HG03097 (cell line): ENCODE results near the gene COL8A2.
"Not testable (repeated sequence)": the region's sequence is repeated elsewhere in the genome, so short reads cannot be mapped to it uniquely, and the experiment has no call there.

ENCODE experiments used
- ATAC-seq: cut with Tn5 transposase; IDR thresholded peaks from one replicate; pipeline ENCODE4 v1.9.1; 2021; ENCODE audit not compliant: unreplicated experiment, low FRiP score

The COL8A2 gene

GRCh38 chr1:36125129-36125991, at the start of gene COL8A2:
COL8A2 (minus strand) TSS chr1:36125222; CDS start chr1:36100242, 24,980 bp downstream.
- no peak for ATAC-seq

GRCh38 chr1:36174713-36175112, 49.7 kb upstream of the COL8A2 start:
- ATAC-seq, result no peak

GRCh38 chr1:36172983-36173382, 48.0 kb upstream of the COL8A2 start:
- ATAC-seq, result no peak

GRCh38 chr1:36172017-36172747, 47.2 kb upstream of the COL8A2 start:
- ATAC-seq, result no peak

- ATAC-seq, result no peak
Observed at GRCh38 chr1:36170643-36171412, 45.8 kb upstream of the COL8A2 start.

DNA sequence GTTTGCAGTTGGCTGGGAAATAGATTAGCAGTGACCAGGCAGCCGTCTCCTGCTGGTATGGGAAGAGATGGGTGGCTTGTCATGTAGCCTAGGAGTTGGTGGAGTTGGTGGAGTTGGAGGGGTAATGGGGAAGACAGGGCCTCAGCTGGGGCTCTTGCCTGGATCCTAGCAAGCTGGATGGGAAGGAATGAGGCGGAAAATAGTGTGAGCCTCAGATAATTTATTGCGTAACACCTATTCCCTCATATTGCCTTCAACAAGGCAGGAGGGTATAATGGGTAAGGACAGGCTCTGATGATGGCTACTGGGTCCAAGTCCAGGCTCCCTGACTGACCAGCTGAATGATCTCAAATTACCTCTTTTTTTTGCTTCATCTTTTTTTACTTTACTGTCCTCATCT, 43.5 kb upstream of the COL8A2 start:
- no peak for ATAC-seq

GRCh38 chr1:36166938-36167905, 42.2 kb upstream of the COL8A2 start:
- no peak for ATAC-seq

DNA sequence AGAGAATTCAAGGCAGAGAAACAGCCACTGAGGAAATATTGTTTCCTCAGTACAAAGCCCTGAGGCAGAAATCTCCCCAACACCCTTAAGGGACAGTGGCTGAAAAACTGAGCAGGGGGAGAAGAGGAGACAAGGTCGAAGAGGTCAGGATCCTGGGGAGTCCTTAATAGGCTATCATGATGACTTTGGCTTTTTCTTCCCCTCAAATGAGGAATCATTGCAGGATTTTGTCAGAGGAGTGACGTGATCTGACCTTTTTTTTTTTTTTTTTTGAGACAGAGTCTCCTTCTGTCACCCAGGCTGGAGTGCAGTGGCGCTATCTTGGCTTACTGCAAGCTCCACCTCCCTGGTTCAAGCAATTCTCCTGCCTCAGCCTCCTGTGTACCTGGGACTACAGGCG, 41.1 kb upstream of the COL8A2 start:
- no peak for ATAC-seq

DNA sequence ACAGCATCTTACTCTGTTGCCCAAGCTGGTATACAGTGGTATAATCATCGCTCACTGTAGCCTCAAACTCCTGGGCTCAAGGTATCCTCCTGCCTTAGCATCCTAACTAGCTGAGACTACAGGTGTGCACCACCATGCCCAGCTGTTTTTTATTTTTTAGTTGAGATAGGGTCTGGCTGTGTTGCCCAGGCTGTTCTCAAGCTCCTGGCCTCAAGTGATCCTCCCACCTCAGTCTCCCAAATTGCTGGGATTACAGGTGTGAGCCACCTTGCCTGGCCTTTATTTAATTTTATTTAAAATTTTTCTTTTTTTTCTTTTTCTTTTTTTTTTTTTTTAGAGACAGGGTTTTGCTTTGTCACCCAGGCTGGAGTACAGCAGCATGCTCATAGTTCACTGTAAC, 40.1 kb upstream of the COL8A2 start:
- ATAC-seq, result no peak

GRCh38 chr1:36164361-36164760, 39.3 kb upstream of the COL8A2 start:
- no peak for ATAC-seq

GRCh38 chr1:36163426-36163825, 38.4 kb upstream of the COL8A2 start:
- ATAC-seq, result no peak

- no peak for ATAC-seq
Observed at GRCh38 chr1:36162680-36163239, 37.7 kb upstream of the COL8A2 start.

- ATAC-seq, result no peak
Observed at GRCh38 chr1:36161641-36162531, 36.9 kb upstream of the COL8A2 start.

GRCh38 chr1:36160949-36161485, 36.0 kb upstream of the COL8A2 start:
- ATAC-seq, result no peak

DNA sequence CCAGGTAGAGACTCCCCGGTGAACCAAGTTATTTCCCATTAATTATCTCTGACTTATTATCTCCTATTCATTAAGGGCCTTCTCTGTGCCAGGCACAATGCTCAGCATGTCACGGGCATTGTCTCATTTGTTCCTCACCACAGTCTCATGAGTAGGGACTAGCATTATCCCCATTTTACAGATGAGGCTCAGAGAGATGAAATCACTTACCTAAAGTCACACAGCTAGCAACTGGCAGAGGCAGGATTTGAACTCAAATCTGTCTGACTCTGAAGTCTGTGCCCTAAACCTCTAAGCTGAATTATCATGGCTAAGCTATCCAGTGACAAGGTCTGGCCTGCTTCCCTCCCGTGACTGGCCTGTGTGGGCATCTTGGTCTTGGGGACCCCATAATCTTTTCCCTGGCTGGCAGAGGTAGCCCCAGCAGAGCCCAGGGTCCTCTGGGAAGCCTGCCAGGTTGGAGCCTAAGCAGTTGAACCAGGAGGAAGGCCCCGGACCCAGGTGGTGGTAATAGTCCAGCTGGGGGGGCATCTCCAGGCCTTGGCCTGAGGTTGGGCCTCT, 35.4 kb upstream of the COL8A2 start:
- no peak for ATAC-seq

DNA sequence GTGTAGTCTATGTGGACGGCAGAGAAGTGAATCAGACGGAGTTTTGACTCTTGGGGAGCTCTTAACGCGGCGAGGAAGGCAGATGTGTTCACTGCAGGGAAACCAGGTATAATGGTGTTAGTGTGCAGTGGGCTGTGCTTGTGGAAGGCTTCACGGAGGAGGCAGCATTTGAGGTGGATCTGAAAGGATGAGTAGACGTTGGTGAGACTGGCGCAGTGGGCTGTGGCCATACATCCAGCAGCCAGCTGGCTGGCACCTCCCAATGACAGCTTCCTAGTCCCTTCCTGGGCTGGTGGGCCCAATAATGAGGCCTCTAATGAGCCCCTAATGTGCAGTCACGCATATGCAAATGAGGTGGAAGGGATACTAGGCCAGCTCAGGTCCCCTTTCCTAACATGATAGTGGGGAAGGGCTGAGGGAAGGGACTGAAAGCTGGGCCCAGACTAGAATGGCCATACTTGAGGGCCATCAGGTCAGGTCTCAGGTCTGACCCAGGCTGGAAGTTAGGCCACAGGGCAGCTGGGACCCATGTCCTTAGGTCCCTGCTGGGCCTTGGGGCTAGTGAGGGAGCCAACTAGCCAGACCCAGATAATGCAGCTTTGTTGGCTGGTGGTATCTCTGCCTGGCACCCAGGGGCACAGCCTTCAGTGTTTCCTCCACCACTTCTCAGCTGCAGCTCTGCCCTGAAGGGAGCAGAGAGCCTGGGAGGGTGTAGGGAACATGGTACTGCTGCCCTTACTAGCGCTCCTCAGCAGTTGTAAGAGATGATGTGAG, 34.8 kb upstream of the COL8A2 start:
- ATAC-seq, result no peak

DNA sequence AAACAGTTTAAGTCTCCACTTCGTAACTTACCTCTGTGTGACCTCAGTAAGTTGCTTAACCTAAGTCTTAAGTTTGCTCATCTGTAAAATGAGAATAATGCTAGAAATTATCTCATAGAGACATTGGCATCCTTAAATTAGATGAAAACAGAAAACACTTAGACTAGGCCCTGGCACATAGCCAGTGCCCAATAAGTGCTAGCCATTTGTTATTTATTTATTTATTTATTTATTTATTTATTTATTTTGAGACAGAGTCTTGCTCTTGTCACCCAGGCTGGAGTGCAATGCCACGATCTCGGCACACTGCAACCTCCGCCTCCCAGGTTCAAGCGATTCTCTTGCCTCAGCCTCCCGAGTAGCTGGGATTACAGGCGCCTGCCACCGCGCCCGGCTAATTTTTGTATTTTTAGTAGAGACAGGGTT, 33.8 kb upstream of the COL8A2 start:
- ATAC-seq, result not testable (repeated sequence)
